ENCODE data around the gene LRRC59. TPM values are rescaled to one million over a fixed set of nuclear protein-coding genes. Genes with fewer than 3 reads are reported as not detected.

Gene LRRC59
- total and polyA plus RNA-seq, 2 of the 4 experiments (the other 2 are of a cell fraction), result 139 to 233 TPM

- no peak overlapping the region for H4K5ac ChIP-seq (ENCODE audit: low read depth, low read length)
- H3K4me1 ChIP-seq (ENCODE audit: control insufficient read depth, insufficient read depth, low read length), result peaks cover 4% of the 10 kb centered on the region; the same call in 1 of the 2 replicates
- H4K91ac ChIP-seq (ENCODE audit: insufficient read depth, low read depth, low read length), result no peak overlapping the region
- DNase-seq (peak; percentile 19), ATAC-seq (ENCODE audit: low read depth) (peak; percentile 62)
- H3K4me3 ChIP-seq (ENCODE audit: insufficient read depth, low read depth, low read length), result no peak overlapping the region
- H3K56ac ChIP-seq (ENCODE audit: extremely low read depth, insufficient read depth, low read length), result no peak overlapping the region
- H4K8ac ChIP-seq (ENCODE audit: low read depth in 2 of 2, low read length in 2 of 2), result no peak overlapping the region
- dilution Hi-C loops (cut with HindIII; ENCODE audit: low sequenced_read_pairs, unreplicated experiment) (no loop called here), intact Hi-C loops (cut with micrococcal nuclease) (no loop called here), in situ Hi-C loops (cut with MboI; ENCODE audit: low sequenced_read_pairs) (no loop called here)
- no peak overlapping the region for H3K14ac ChIP-seq (replicated peaks; ENCODE audit: low read depth, low read length)
- POLR2A ChIA-PET (ENCODE audit: unreplicated experiment), result no interaction called here
- no peaks in the 10 kb centered on the region for H3K9me3 ChIP-seq (ENCODE audit: control insufficient read depth, insufficient read depth, low read length)
- no CpG with 5 or more reads among the region's 3 CpGs for WGBS, 2 experiments (ENCODE audit: extremely low coverage in 2 of 2, insufficient read length in 1 of 2)
- no peaks in the 10 kb centered on the region; the same call in 1 of the 2 replicates for H3K36me3 ChIP-seq (ENCODE audit: control insufficient read depth, insufficient read depth, low read length)
- no TSS peak for BruUV-seq (replicated peaks)
- H3K79me1 ChIP-seq (ENCODE audit: low read depth in 1 of 2, low read length in 2 of 2), result peaks cover 4 to 16% of the 10 kb centered on the region in 2 experiments; a peak in 2 of 4 replicates
- CTCF ChIA-PET, result no interaction called here
- H2AFZ ChIP-seq (replicated peaks; ENCODE audit: low read length, poor library complexity), result no peak overlapping the region
- no peak overlapping the region for H2BK15ac ChIP-seq (ENCODE audit: low read depth, low read length)
- H3K9ac ChIP-seq (ENCODE audit: low read depth, low read length), result no peak overlapping the region
- H3K27me3 ChIP-seq (ENCODE audit: control insufficient read depth, insufficient read depth, low read length), result no peaks in the 10 kb centered on the region
- no peak overlapping the region for H2AK9ac ChIP-seq (replicated peaks; ENCODE audit: low read depth, low read length, poor library complexity)
- peaks cover 11% of the 10 kb centered on the region; the same call in 1 of the 2 replicates for H4K20me1 ChIP-seq (ENCODE audit: insufficient read depth, low read length)
- peak overlapping the region; percentile 22; the same call in 1 of the 2 replicates for H3K4me2 ChIP-seq (ENCODE audit: low read depth, low read length)
- H2AK5ac ChIP-seq (ENCODE audit: low read depth, low read length), result no peak overlapping the region
- H2BK5ac ChIP-seq (ENCODE audit: low read depth, low read length, poor library complexity, severe bottlenecking), result no peak overlapping the region
- 0 out of 2 replicates have a peak, but pooled peaks cover 7% of the 10 kb centered on the region for H3K9me1 ChIP-seq (ENCODE audit: insufficient read depth, low read length)
- no peak overlapping the region for H2BK120ac ChIP-seq (ENCODE audit: low read depth, low read length)
- no peak for TF ChIP-seq CEBPB (IDR thresholded peaks at IDR 0.05; ENCODE audit: low read depth, low read length)
- TF ChIP-seq POLR2A (IDR thresholded peaks at IDR 0.05; ENCODE audit: low read depth, low read length), result no peak
- no peak for TF ChIP-seq RAD21 (IDR thresholded peaks at IDR 0.05; ENCODE audit: low read length)
- no peak for TF ChIP-seq CHD1 (IDR thresholded peaks at IDR 0.05; ENCODE audit: low read depth, low read length)
- TF ChIP-seq MAZ (IDR thresholded peaks at IDR 0.05; ENCODE audit: borderline replicate concordance, low read depth, low read length), result no peak
- TF ChIP-seq MXI1 (IDR thresholded peaks at IDR 0.05; ENCODE audit: borderline replicate concordance, low read depth, low read length), result no peak
- no peak for TF ChIP-seq NFE2L2 (IDR thresholded peaks at IDR 0.05; ENCODE audit: low read depth, low read length)
- no peak for TF ChIP-seq SMC3 (IDR thresholded peaks at IDR 0.05; ENCODE audit: low read depth, low read length)
- TF ChIP-seq ELK1 (IDR thresholded peaks at IDR 0.05; ENCODE audit: borderline replicate concordance, low read depth, low read length), result no peak
- H3K23ac ChIP-seq (ENCODE audit: low read depth, low read length), result no peak overlapping the region
- no peak overlapping the region for H2BK20ac ChIP-seq (ENCODE audit: low read depth, low read length)
- H3K27ac ChIP-seq (ENCODE audit: insufficient read depth, low read length), result no peak overlapping the region
- H3K4ac ChIP-seq (ENCODE audit: low read depth, low read length), result no peak overlapping the region
- no peak overlapping the region for H3K18ac ChIP-seq (ENCODE audit: low read depth, low read length)
Measured at GRCh38 chr17:50443505-50443974, 46.2 kb upstream of the LRRC59 start.
